COLO668 (cell line): Measurements from ENCODE around the gene VAPB.

Source experiments
- DNase-seq: peaks from one replicate; lab custom pipeline; 2025; ENCODE audit not compliant: unreplicated experiment; lab: John Stamatoyannopoulos, UW

VAPB gene

DNA sequence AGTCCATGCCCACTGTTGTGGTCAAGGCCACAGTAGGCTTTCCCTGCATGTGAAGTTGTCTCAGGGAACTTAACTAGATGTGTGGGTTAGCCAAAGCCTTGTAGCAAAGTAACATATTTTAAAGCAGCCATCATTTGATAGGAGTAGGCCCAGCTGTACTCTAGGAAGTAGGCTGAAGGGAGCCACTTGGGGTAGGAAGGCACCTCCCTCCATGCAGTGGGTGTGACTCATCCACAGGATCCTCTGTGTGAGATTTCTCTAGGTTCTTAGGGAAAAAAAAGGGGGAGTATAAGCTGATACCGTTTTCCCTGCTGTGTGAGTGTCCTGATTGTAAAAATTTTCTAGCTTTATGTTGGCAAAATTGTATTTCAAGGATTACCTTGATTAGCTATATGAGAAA, 44.7 kb downstream of the VAPB start:
- no peak for DNase-seq

DNA sequence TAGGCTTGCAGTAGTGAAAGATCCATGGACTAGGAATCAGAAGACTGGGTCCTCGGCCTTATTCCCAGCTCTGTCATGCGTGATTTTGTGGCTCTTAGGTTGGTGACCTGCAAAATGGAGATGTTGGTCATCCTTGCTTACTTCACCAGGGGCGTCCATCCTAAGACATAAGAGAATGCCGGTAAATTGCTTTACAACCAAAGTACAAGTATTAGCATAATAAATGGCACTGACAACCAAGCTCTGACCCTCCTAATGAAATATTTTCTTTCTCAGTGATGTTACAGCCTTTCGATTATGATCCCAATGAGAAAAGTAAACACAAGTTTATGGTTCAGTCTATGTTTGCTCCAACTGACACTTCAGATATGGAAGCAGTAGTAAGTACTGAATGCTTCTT, 45.3 kb downstream of the VAPB start:
- no peak for DNase-seq

DNA sequence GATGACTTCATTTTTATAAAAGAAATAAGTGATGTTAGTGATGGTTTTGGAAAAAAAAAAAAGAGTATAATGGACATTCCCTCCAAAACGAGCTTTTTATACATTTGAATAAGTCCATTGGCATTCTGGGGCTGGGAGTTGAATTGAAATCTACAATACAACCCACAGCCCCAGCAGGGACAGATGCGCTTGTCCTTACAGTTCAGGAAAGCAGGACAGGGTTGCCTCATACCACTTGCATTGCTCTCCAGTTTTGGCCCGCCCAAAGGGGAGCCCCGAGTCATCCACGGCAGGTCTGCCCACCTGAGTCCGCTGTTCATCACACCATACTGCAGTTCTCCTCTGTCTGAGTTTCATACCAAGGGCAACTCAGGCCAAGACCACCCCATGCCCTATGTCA, 46.2 kb downstream of the VAPB start:
- DNase-seq: no peak

DNA sequence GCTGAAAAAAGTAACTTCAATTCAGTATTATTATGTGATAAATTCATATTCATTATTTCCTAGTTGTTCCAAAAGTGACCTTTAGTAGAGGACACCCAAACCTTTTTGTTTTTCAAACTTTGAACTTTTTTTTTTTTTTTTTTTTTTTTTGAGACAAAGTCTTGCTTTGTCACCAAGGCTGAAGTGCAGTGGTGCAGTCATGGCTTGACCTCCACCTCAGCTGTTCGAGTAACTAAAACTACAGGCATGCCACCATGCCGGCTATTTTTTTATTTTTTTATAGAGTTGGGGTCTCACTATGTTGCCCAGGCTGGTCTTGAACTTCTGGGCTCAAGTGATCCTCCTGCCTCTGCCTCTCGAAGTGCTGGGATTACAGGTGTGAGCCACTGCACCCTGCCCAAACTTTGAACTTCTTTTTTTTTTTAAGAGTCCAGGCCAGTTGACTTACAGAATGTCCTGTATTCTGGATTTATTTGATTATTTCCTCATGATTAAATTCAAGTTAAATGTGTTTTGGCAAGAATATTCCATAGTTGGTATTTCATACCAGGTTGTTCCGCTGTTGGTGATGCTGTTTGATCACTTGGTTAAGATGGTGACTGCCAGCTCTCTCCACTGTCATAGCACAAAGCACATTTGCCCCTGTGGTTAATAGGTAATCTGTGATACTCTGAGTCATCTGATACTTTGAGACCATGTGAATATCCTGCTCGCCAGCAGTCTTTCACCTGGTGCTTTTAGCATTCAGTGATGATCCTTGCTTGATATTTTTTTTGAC, 48.0 kb downstream of the VAPB start:
- DNase-seq: peak; percentile 54

DNA sequence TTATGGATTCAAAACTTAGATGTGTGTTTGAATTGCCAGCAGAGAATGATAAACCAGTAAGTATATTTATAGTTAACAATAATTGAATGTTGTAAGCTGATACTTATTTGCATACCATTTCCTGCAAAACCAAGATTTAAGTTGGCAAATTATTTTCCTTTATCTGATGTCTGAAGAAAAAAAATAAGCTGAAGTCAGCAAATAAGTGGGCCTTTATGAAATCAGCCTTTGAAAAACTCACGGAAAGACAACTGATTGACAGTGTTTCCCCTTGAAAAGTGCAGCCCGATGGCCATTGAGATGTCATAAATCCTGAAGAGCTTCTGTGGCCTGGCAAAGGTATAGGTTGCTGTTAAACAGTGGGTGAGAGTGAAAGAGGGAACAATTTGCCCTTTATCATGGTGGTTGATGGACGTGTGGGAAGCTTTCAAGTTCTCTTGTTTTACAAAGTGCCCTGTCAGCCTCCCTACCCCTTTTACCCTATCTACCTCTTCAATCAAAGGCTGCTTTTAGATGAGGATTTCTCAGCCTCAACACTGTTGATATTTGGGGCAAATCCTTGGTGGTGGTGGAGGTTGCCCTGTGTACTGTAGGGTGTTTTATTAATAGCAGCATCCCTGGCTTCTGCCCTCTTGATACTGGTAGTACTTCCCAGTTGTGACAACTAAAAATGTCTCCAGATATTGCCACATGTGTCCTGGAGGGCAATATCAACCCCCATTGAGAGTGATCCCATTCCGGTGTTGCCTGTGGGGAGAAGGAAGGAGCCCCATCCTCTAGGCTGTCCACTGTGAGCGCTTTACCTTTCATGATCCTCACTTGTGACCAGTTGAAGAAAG, 50.2 kb downstream of the VAPB start:
- DNase-seq: no peak

DNA sequence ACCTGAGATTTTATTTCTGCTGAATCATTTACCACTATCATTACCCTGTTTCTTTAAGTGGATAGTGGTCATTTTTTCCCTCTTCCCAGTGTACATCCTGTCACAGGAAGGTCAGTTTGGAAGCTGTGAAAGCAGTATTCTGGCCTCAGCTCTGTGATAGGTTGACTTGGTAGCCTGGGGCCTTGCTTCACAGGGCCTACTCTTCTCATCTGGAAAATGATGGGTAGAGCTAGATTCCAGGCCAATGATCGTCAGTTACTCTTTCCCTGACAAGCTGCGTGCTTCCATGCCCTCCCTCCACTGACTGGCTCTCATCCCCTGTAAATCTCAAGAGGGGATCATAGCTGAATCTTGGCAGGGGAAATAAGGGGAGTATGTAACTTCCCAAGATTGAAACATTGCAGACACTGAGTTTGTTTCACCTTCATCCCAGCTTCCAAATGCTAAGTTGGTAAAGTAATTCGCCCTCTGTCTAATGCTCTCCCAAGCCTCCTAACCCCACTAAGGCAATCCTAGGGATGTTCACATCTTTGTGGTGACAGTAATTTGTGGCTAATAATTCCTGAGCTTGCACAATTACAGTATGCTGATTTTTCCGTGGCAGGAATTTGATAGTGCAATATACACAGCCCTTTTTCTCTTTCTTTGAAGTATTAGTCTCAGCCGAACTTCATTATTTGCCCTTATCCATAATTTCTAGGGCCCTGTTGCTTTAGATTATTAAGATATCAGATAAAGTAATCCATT, 51.2 kb downstream of the VAPB start:
- no peak for DNase-seq

DNA sequence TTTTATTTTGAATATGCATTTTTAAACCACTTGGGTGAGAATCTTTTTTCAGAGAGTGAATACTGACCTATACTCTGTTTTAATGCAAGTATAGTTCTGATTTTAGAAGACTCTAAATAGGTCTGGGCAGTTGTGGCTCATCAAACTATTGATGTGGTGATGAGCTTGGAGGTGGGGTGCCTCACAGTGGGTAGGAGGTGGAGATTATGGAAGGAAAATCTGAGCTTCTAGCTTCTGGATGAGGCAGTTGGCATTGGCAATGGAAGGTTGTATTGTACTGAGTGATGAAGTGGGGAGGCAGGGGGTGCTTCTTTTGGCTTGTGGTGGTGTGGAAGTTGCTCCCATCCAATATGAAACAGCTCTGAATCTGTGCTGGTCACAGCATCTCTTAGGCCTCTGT, 52.7 kb downstream of the VAPB start:
- no peak for DNase-seq

DNA sequence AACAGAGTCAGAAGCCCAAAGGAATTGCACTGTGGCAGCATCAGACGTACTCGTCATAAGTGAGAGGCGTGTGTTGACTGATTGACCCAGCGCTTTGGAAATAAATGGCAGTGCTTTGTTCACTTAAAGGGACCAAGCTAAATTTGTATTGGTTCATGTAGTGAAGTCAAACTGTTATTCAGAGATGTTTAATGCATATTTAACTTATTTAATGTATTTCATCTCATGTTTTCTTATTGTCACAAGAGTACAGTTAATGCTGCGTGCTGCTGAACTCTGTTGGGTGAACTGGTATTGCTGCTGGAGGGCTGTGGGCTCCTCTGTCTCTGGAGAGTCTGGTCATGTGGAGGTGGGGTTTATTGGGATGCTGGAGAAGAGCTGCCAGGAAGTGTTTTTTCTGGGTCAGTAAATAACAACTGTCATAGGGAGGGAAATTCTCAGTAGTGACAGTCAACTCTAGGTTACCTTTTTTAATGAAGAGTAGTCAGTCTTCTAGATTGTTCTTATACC, 55.8 kb downstream of the VAPB start:
- DNase-seq: no peak

DNA sequence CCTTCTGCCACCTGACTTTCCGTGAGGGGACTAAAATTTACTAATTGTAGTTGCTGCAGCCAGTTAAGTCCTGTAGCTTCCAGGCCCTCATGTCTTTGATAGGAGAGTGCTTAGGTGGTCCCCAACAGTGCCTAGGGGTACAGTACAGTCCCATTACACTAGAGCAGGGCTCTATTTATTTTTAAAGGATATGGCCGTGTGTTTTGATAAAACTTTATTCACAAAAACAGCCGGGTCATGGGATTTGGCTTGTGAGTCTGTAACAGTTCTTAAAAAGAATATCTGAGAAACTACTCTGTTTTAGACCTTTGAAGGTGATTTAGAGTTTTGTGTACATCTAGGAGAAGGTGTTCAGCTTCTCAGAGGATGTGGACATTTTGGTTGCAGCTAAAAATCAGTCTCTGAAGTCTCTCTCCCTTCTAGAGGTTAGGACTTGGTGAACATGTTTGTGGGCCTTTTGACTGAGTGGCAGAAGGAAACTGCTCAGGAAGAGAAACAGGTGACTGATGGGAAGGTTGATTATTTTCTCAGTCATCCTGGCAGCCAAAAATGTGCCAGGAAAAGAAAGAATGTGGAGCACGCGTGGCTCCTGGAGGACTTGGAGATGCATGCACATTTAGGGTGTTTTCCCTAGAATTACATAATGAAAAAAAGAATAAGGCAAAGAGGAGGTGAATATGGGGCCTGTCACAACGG, 57.4 kb downstream of the VAPB start:
- DNase-seq: no peak

DNA sequence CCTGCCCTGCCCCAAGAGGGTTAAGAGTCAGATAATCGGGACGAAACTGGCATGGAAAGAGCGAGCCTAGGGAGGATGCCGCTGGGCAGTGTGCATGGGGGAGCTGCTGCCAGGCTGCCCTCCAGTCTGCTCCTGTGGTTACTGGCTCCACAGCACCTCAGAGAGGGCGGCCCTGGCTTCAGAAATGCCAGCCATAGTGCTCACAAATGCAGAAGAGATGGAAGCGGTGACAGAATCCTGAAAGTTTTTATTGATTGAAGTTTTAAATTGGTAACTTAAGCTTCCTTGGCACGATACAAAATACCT, 57.9 kb downstream of the VAPB start:
- DNase-seq: no peak

DNA sequence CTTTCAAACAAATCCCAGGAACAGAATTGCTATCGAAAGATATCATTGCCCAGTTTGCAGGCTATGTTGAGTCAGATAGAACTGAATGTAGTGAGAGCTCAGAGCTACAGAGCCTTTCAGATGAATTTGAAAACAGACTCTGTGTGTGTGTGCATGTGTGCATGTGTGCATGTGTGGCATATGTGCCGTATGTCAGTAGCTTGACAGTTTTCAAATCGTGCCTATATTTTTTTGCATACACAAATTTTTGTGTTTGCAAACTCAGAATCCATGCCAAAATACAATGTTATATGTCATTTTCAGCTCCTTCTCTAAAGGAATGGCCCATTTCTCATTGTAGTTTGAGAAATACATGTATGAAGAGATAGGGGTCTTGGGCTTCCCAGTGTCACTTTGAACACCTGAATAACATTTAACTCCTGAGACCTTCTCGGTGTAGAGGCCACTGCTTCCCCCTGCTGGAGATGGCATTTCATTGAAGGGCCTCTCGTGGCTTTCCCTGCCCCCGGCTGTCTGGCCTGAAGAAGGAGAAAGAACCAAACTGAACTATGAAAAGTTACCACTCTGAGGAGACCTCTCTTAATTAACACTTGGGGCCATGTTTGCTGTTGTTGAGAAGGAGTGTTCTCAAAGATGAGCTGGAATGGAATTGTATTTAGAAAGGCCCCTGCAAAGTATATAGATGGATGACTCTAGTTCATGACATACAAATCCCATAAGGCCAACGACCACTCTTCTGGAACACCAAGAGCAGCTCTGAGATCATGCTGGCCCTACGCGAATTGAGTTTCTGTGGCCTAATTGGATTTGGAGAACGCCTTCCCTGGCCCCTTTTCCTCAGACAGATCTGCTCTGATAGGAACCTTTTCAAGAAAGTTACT, 58.7 kb downstream of the VAPB start:
- peak; percentile 46 for DNase-seq

DNA sequence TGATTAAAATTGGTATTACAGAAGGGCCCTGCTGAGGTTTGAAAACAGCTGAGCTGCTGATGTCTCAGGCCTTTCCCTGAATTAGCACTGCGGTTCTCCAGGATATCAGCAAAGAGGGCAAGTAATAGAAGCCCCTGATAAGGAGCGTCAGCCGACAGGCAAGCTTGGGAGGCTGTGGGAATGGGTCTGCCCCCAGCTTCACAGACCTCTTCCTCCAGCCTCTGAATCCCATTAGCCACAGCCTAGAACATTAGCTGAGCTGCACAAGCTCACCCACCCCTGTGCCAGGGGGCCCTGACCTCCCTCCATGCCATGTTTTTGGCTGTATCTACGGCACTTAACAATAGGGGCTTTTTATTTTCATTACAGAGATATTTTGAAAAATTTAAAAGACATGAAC, 59.9 kb downstream of the VAPB start:
- DNase-seq: no peak

DNA sequence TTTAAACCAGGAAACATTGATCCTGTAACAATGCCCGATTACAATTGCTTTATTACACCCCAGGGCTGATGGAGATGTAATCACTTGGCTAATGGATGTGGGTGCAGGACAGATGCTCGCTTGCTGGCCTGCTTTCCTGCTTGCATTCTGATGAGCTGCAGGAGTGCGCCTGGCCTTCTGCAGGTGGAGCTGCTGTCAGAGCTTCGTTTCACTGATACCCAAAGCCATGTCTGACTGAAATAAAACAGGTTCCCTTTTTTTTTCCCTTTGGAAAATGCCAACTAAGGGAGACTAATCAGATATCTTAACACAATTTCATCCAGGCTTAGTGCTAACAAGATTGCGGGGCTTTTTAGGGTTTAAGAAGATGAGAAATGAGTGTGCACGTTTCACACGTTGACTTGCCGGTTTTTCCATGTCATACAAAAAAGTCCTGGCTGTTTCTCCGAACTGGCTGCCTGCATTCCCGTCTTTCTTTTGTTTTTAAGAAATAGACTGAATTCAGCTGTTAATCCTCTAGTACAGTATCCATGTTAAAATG, 60.7 kb downstream of the VAPB start:
- no peak for DNase-seq

DNA sequence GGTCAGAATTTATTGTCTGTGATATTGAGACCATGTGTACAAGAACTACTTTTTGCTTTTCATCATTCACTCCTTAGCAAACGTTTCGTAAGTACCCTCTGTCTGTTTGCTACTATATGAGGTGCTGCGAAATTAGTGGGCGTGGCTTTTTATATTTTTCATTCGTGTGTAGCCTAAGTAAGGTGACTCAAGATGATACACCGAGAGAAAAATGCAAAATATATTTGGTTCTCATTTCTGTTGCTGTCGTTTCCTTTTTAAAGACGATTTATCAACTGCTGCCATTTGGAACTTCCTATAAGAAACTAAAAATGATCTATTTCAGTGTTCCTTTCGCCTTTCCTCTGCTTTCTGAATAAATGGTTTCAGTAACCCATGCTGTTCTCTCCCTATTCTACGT, 61.2 kb downstream of the VAPB start:
- DNase-seq: no peak

DNA sequence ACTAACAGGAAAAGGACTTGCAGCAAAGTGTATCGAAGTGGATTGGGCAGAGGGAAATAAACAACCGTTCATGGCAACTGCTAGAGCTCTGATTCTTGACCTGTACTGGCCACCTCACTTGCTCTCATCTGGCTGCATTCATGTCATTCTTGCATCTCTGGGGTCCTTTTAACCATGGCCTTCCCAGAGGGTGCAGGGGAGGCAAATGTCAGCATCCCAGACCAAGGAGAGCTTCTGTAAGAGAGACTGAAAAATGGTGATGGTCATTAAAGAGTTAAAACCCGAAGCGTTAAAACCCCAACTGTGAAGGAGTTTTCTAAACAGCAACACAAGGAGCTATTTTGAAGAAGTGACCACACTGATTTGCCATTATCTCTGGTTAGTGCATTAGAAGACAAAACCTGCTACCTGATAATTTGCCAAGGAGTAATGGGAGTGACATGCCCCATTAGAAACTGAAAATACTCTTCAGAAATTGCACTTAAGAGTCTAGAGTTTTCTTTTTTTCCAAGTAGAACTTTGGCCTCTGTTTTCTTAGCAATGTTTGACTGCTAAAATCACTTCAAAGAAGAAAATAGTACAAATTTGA, 63.7 kb downstream of the VAPB start:
- no peak for DNase-seq

DNA sequence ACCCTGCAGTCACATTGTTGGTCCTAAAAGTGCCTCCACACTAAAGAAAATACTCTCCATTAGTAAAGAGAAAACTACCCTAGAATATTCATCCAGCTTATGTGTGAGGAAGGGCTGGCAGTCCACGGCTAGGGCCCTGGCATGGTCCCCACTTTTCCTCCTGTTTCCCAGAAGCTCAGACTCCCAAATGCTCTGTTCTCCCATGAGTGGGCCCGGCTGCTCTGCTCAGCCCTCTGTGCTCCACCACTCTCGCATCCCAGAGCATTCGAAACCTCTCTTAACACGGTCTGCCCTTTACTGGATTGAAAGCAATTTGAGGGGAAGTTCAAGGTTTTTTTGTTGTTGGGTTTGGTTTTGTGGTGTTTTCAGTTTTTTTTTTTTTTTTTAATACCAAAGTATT, 64.4 kb downstream of the VAPB start:
- DNase-seq: no peak

DNA sequence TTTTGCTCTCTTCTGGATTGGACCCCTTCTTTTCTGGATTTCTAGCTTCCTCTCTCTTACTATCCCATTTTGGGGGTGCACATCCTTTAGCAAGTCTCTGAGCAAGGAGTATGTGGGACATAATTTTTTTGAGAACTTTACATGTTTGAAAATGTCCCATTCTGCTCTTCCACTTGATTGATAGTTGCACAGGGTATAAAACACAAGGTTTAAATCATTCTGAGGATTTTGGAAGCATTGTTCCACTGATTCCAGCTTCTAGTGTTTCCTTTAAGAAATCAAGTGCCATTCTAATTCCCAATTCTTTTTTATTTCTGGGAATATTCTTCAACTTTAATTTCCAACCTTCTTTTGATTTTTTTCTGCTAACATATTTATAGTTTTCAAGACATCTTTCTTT, 65.4 kb downstream of the VAPB start:
- no peak for DNase-seq

DNA sequence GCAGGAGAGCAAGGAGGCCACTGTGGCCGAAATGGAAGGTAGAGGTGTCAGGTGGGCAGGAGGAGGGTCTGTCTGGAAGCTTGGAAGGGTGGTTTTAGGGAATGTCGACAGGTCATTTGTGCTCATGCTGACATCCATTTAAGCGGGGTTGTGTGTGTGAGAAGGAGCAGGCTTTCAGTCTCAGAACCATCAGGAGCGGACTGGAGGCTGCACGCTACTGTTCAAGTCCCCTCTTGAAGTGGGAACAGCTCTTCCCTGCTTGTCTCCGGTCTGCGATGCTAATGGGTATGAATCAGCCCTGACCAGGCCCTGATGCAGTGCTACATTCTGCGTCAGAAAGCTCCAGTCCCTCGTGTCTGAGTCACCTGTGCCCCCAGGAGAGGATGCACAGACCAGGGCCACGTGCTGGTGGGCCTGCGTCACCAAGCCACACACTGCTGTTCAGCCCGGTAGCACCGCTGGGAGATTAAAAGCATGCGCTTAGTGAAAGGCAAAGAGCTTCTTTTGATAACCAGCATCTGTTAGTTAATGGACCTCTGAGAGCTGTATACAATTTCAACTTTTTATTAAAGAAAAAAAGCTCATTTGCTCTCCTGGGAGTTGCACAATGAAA, 68.2 kb downstream of the VAPB start:
- no peak for DNase-seq
